ENCODE results near the gene ZNF512. TPM values are rescaled to one million over a fixed set of nuclear protein-coding genes. Genes with fewer than 3 reads are reported as not detected.
A peak's percentile ranks its signal among the peaks of the same experiment; 100 is the strongest.
"Not testable (repeated sequence)": the region's sequence is repeated elsewhere in the genome, so short reads cannot be mapped to it uniquely, and the experiment has no call there.

Gene ZNF512
- polyA plus RNA-seq: 27.6 TPM

- peak within 1 kb of the TSS; percentile 87 to 96 (median 92) for H3K27ac Mint-ChIP-seq
- peaks cover 0 to 11% (median under 1%) of the 10 kb centered on the region in 3 donors for H3K9me3 Mint-ChIP-seq
- H3K27me3 Mint-ChIP-seq: no peaks in the 10 kb centered on the region
- H3K4me1 Mint-ChIP-seq: peaks cover 33 to 45% (median 42%) of the 10 kb centered on the region in 3 donors
- peak within 1 kb of the TSS; percentile 91 to 98 (median 96) for H3K4me3 Mint-ChIP-seq
- peaks cover 18% of the 10 kb centered on the region for H3K36me3 Mint-ChIP-seq
Observed at GRCh38 chr2:27582695-27583389, at the start of gene ZNF512. ZNF512 (plus strand) TSS chr2:27583042; CDS start chr2:27583113, 71 bp downstream.

- Mint-ChIP-seq H3K36me3 (no peaks in the 10 kb centered on the region), H3K27ac (no peak overlapping the region), H3K27me3 (peaks cover 5% of the 10 kb centered on the region), H3K4me1 (no peaks in the 10 kb centered on the region), H3K4me3 (no peak overlapping the region), H3K9me3 (peaks cover 0 to 3% (median 0%) of the 10 kb centered on the region in 3 donors)
Observed at GRCh38 chr2:27537287-27537686, 45.6 kb upstream of the ZNF512 start.

- not testable (repeated sequence) for H3K27ac Mint-ChIP-seq
Observed at GRCh38 chr2:27538839-27539450, 43.9 kb upstream of the ZNF512 start.

GRCh38 chr2:27539649-27540048, 43.2 kb upstream of the ZNF512 start:
- H3K4me1 Mint-ChIP-seq, H3K4me3 Mint-ChIP-seq, H3K9me3 Mint-ChIP-seq, H3K27me3 Mint-ChIP-seq, H3K27ac Mint-ChIP-seq, H3K36me3 Mint-ChIP-seq: not testable (repeated sequence)

More at GRCh38 chr2:27538839-27539450, 43.9 kb upstream of the ZNF512 start:
- not testable (repeated sequence) for H3K4me3 Mint-ChIP-seq, H3K9me3 Mint-ChIP-seq, H3K4me1 Mint-ChIP-seq, H3K36me3 Mint-ChIP-seq, H3K27me3 Mint-ChIP-seq

- H3K27ac Mint-ChIP-seq: no peak overlapping the region
- H3K27me3 Mint-ChIP-seq: peaks cover 2% of the 10 kb centered on the region
- H3K4me3 Mint-ChIP-seq: no peak overlapping the region
Observed at GRCh38 chr2:27544143-27544821, 38.6 kb upstream of the ZNF512 start.

GRCh38 chr2:27545348-27546141, 37.3 kb upstream of the ZNF512 start:
- H3K36me3 Mint-ChIP-seq: peaks cover 4% of the 10 kb centered on the region
- H3K9me3 Mint-ChIP-seq: peaks cover 4 to 6% (median 5%) of the 10 kb centered on the region in 3 donors
- H3K27ac Mint-ChIP-seq: no peak overlapping the region
- H3K4me1 Mint-ChIP-seq: no peaks in the 10 kb centered on the region
- peaks cover 4% of the 10 kb centered on the region for H3K27me3 Mint-ChIP-seq
- no peak overlapping the region for H3K4me3 Mint-ChIP-seq

More at GRCh38 chr2:27544143-27544821, 38.6 kb upstream of the ZNF512 start:
- Mint-ChIP-seq H3K4me1 (no peaks in the 10 kb centered on the region), H3K36me3 (peaks cover 4% of the 10 kb centered on the region), H3K9me3 (peaks cover 4 to 6% (median 5%) of the 10 kb centered on the region in 3 donors)

- Mint-ChIP-seq H3K27ac (no peak overlapping the region), H3K9me3 (peaks cover 3 to 6% (median 5%) of the 10 kb centered on the region in 3 donors), H3K27me3 (peaks cover 6% of the 10 kb centered on the region), H3K4me1 (peaks cover 0 to 3% (median 0%) of the 10 kb centered on the region in 3 donors), H3K4me3 (no peak overlapping the region), H3K36me3 (peaks cover 4% of the 10 kb centered on the region)
Observed at GRCh38 chr2:27549303-27549702, 33.5 kb upstream of the ZNF512 start.

GRCh38 chr2:27551514-27551913, 31.3 kb upstream of the ZNF512 start:
- H3K27ac Mint-ChIP-seq: no peak overlapping the region

GRCh38 chr2:27552941-27553340, 29.9 kb upstream of the ZNF512 start:
- Mint-ChIP-seq H3K27me3 (peaks cover 9% of the 10 kb centered on the region), H3K4me1 (peaks cover 0 to 3% (median 0%) of the 10 kb centered on the region in 3 donors), H3K4me3 (no peak overlapping the region), H3K27ac (no peak overlapping the region), H3K9me3 (peaks cover 0 to 2% (median 0%) of the 10 kb centered on the region in 3 donors), H3K36me3 (no peaks in the 10 kb centered on the region)

More at GRCh38 chr2:27551514-27551913, 31.3 kb upstream of the ZNF512 start:
- no peaks in the 10 kb centered on the region for H3K36me3 Mint-ChIP-seq
- H3K4me3 Mint-ChIP-seq: no peak overlapping the region
- peaks cover 0 to 3% (median 3%) of the 10 kb centered on the region in 3 donors for H3K9me3 Mint-ChIP-seq
- H3K27me3 Mint-ChIP-seq: peaks cover 9% of the 10 kb centered on the region
- H3K4me1 Mint-ChIP-seq: peaks cover 0 to 3% (median 0%) of the 10 kb centered on the region in 3 donors

- peaks cover 11% of the 10 kb centered on the region for H3K27me3 Mint-ChIP-seq
- not testable (repeated sequence) for H3K27ac Mint-ChIP-seq
Observed at GRCh38 chr2:27554451-27554850, 28.4 kb upstream of the ZNF512 start.

GRCh38 chr2:27559228-27559627, 23.6 kb upstream of the ZNF512 start:
- Mint-ChIP-seq H3K4me3 (no peak overlapping the region), H3K4me1 (no peaks in the 10 kb centered on the region), H3K9me3 (peaks cover 0 to 2% (median 0%) of the 10 kb centered on the region in 3 donors), H3K27ac (no peak overlapping the region), H3K27me3 (peaks cover 9% of the 10 kb centered on the region), H3K36me3 (no peaks in the 10 kb centered on the region)

More at GRCh38 chr2:27554451-27554850, 28.4 kb upstream of the ZNF512 start:
- H3K4me3 Mint-ChIP-seq, H3K36me3 Mint-ChIP-seq, H3K4me1 Mint-ChIP-seq, H3K9me3 Mint-ChIP-seq: not testable (repeated sequence)

- Mint-ChIP-seq H3K4me3 (no peak overlapping the region), H3K27ac (no peak overlapping the region), H3K9me3 (no peaks in the 10 kb centered on the region), H3K27me3 (peaks cover 12% of the 10 kb centered on the region), H3K36me3 (no peaks in the 10 kb centered on the region), H3K4me1 (no peaks in the 10 kb centered on the region)
Observed at GRCh38 chr2:27561060-27561459, 21.8 kb upstream of the ZNF512 start.

- Mint-ChIP-seq H3K27me3 (peaks cover 27% of the 10 kb centered on the region), H3K36me3 (peaks cover 1% of the 10 kb centered on the region), H3K4me1 (no peaks in the 10 kb centered on the region), H3K9me3 (peaks cover 0 to 5% (median 0%) of the 10 kb centered on the region in 3 donors), H3K27ac (no peak overlapping the region), H3K4me3 (no peak overlapping the region)
Observed at GRCh38 chr2:27566628-27567027, 16.2 kb upstream of the ZNF512 start.

- Mint-ChIP-seq H3K27me3 (peaks cover 25% of the 10 kb centered on the region), H3K36me3 (peaks cover 5% of the 10 kb centered on the region), H3K4me3 (no peak overlapping the region), H3K4me1 (peaks cover 0 to 1% (median 0%) of the 10 kb centered on the region in 3 donors), H3K27ac (no peak overlapping the region), H3K9me3 (peaks cover under 1 to 5% (median 1%) of the 10 kb centered on the region in 3 donors)
Observed at GRCh38 chr2:27569398-27569797, 13.4 kb upstream of the ZNF512 start.

All from IgD-negative memory B cell (primary cell).